Measurements from ENCODE around the gene KCNG2. TPM values are rescaled to one million over a fixed set of nuclear protein-coding genes. Genes with fewer than 3 reads are reported as not detected.
"Not testable (repeated sequence)": the region's sequence is repeated elsewhere in the genome, so short reads cannot be mapped to it uniquely, and the experiment has no call there.

KCNG2 gene
- total RNA-seq, 2 experiments from 2014 or later: not detected

GRCh38 chr18:79874553-79875530 lies 77.1 kb downstream of the KCNG2 start:
- Mint-ChIP-seq H3K27me3 (peaks cover 2% of the 10 kb centered on the region), H3K4me3 (no peak overlapping the region), H3K36me3 (no peaks in the 10 kb centered on the region), H3K9me3 (no peaks in the 10 kb centered on the region), H3K27ac (no peak overlapping the region), H3K4me1 (ENCODE audit: low read depth) (no peaks in the 10 kb centered on the region)
- ChIA-PET CTCF (no interaction called here), POLR2A (no interaction called here)
- intact Hi-C loops (cut with micrococcal nuclease): no loop called here
- no peak for DNase-seq

GRCh38 chr18:79875531-79875919 lies 77.8 kb downstream of the KCNG2 start:
- Mint-ChIP-seq H3K27ac (no peak overlapping the region), H3K4me1 (ENCODE audit: low read depth) (no peaks in the 10 kb centered on the region), H3K4me3 (no peak overlapping the region), H3K27me3 (peaks cover 2% of the 10 kb centered on the region), H3K9me3 (no peaks in the 10 kb centered on the region), H3K36me3 (no peaks in the 10 kb centered on the region)
- no peak for DNase-seq
- POLR2A ChIA-PET: no interaction called here
- CTCF ChIA-PET: no interaction called here
- intact Hi-C loops (cut with micrococcal nuclease): no loop called here

GRCh38 chr18:79875931-79876461 lies 78.3 kb downstream of the KCNG2 start:
- POLR2A ChIA-PET: no interaction called here
- Mint-ChIP-seq H3K27ac (no peak overlapping the region), H3K9me3 (no peaks in the 10 kb centered on the region), H3K4me1 (ENCODE audit: low read depth) (no peaks in the 10 kb centered on the region), H3K4me3 (no peak overlapping the region), H3K36me3 (no peaks in the 10 kb centered on the region), H3K27me3 (peaks cover 2% of the 10 kb centered on the region)
- DNase-seq: no peak
- CTCF ChIA-PET: no interaction called here
- intact Hi-C loops (cut with micrococcal nuclease): no loop called here

GRCh38 chr18:79876497-79876896 lies 78.8 kb downstream of the KCNG2 start:
- no peaks in the 10 kb centered on the region for H3K9me3 Mint-ChIP-seq
- no peaks in the 10 kb centered on the region for H3K36me3 Mint-ChIP-seq
- intact Hi-C loops (cut with micrococcal nuclease): no loop called here
- H3K4me1 Mint-ChIP-seq (ENCODE audit: low read depth): no peaks in the 10 kb centered on the region
- no peak overlapping the region for H3K4me3 Mint-ChIP-seq
- DNase-seq: no peak
- POLR2A ChIA-PET: no interaction called here
- H3K27me3 Mint-ChIP-seq: peaks cover 2% of the 10 kb centered on the region
- CTCF ChIA-PET: no interaction called here
- no peak overlapping the region for H3K27ac Mint-ChIP-seq

- Mint-ChIP-seq H3K36me3 (no peaks in the 10 kb centered on the region), H3K4me3 (no peak overlapping the region), H3K27me3 (peaks cover 2% of the 10 kb centered on the region), H3K9me3 (no peaks in the 10 kb centered on the region), H3K27ac (no peak overlapping the region), H3K4me1 (ENCODE audit: low read depth) (no peaks in the 10 kb centered on the region)
- intact Hi-C loops (cut with micrococcal nuclease): no loop called here
- peak; percentile 5 for DNase-seq
- POLR2A ChIA-PET: no interaction called here
- CTCF ChIA-PET: no interaction called here
These were observed 79.7 kb downstream of the KCNG2 start for GRCh38 chr18:79877163-79878091.

- CTCF ChIA-PET; H3K27ac Mint-ChIP-seq; DNase-seq; POLR2A ChIA-PET; H3K4me3 Mint-ChIP-seq; H3K36me3 Mint-ChIP-seq; intact Hi-C loops (cut with micrococcal nuclease); H3K27me3 Mint-ChIP-seq; H3K4me1 Mint-ChIP-seq (ENCODE audit: low read depth); H3K9me3 Mint-ChIP-seq: not testable (repeated sequence)
These were observed 80.5 kb downstream of the KCNG2 start for GRCh38 chr18:79878246-79878645.

- Mint-ChIP-seq H3K4me3 (no peak overlapping the region), H3K36me3 (no peaks in the 10 kb centered on the region), H3K27me3 (peaks cover 2% of the 10 kb centered on the region), H3K4me1 (ENCODE audit: low read depth) (no peaks in the 10 kb centered on the region), H3K9me3 (no peaks in the 10 kb centered on the region), H3K27ac (no peak overlapping the region)
- ChIA-PET CTCF (no interaction called here), POLR2A (no interaction called here)
- DNase-seq: peak; percentile 5
- intact Hi-C loops (cut with micrococcal nuclease): no loop called here
These were observed 81.1 kb downstream of the KCNG2 start for GRCh38 chr18:79878741-79879378.

GRCh38 chr18:79879566-79879965 lies 81.8 kb downstream of the KCNG2 start:
- no peak overlapping the region for H3K4me3 Mint-ChIP-seq
- no peaks in the 10 kb centered on the region for H3K27me3 Mint-ChIP-seq
- H3K9me3 Mint-ChIP-seq: no peaks in the 10 kb centered on the region
- no peak overlapping the region for H3K27ac Mint-ChIP-seq
- intact Hi-C loops (cut with micrococcal nuclease): no loop called here
- H3K36me3 Mint-ChIP-seq: no peaks in the 10 kb centered on the region
- ChIA-PET POLR2A (no interaction called here), CTCF (no interaction called here)
- no peak for DNase-seq
- H3K4me1 Mint-ChIP-seq (ENCODE audit: low read depth): no peaks in the 10 kb centered on the region

- ChIA-PET POLR2A (no interaction called here), CTCF (no interaction called here)
- Mint-ChIP-seq H3K4me1 (ENCODE audit: low read depth) (no peaks in the 10 kb centered on the region), H3K9me3 (no peaks in the 10 kb centered on the region), H3K36me3 (no peaks in the 10 kb centered on the region), H3K27ac (no peak overlapping the region), H3K4me3 (no peak overlapping the region), H3K27me3 (no peaks in the 10 kb centered on the region)
- no peak for DNase-seq
- intact Hi-C loops (cut with micrococcal nuclease): no loop called here
These were observed 84.0 kb downstream of the KCNG2 start for GRCh38 chr18:79881695-79882094.

GRCh38 chr18:79882522-79883241 lies 84.9 kb downstream of the KCNG2 start:
- Mint-ChIP-seq H3K27ac (no peak overlapping the region), H3K4me3 (no peak overlapping the region), H3K27me3 (no peaks in the 10 kb centered on the region), H3K36me3 (no peaks in the 10 kb centered on the region), H3K4me1 (ENCODE audit: low read depth) (no peaks in the 10 kb centered on the region), H3K9me3 (no peaks in the 10 kb centered on the region)
- ChIA-PET POLR2A (no interaction called here), CTCF (no interaction called here)
- intact Hi-C loops (cut with micrococcal nuclease): no loop called here
- no peak for DNase-seq

GRCh38 chr18:79883461-79884293 lies 85.9 kb downstream of the KCNG2 start:
- POLR2A ChIA-PET: no interaction called here
- Mint-ChIP-seq H3K4me3 (no peak overlapping the region), H3K9me3 (peaks cover 3% of the 10 kb centered on the region), H3K36me3 (no peaks in the 10 kb centered on the region), H3K4me1 (ENCODE audit: low read depth) (no peaks in the 10 kb centered on the region), H3K27me3 (no peaks in the 10 kb centered on the region), H3K27ac (no peak overlapping the region)
- CTCF ChIA-PET: no interaction called here
- intact Hi-C loops (cut with micrococcal nuclease): no loop called here
- peak; percentile 6 for DNase-seq

Measured in activated CD4-positive, alpha-beta memory T cell treated with anti-CD3 and anti-CD28 coated beads for 36 hours (primary cell).